Activated CD4-positive, alpha-beta T cell treated with anti-CD3 and anti-CD28 coated beads, Interleukin-10, Interleukin-2, amounts not matched to agents 100 ng/mL and 50 ng/mL, durations not matched to agents 16 hours and 8 hours (primary cell): Measurements from ENCODE around the gene UPF1.
A peak's percentile ranks its signal among the peaks of the same experiment; 100 is the strongest.
"Not testable (repeated sequence)": the region's sequence is repeated elsewhere in the genome, so short reads cannot be mapped to it uniquely, and the experiment has no call there.

ENCODE experiments used
- DNase-seq: peaks from one replicate; pipeline ENCODE4 v3.0.0-alpha.2; 2020

UPF1 gene

DNA sequence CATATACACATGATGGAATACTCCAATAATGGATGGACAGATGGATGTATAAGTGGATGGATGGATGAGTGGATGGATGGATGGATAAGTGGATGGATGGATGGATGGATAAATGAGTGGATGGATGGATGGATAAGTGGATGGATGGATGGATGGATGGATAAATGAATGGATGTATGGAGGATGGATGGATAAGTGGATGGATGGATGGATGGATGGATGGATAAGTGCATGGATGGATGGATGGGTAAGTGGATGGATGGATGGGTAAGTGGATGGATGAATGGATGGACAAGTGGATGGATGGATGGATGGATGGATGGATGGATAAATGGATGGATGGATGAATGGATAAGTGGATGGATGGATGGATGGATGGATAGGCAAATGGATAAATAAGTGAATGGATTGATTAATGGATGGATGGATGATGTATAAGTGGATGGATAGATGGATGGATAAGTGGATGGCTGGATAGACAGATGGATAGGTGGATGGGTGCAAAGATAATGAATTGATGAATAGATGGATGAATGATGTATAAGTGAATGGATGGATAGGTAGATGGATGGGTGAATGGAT is 32.3 kb upstream of the UPF1 start:
- DNase-seq, result no peak

DNA sequence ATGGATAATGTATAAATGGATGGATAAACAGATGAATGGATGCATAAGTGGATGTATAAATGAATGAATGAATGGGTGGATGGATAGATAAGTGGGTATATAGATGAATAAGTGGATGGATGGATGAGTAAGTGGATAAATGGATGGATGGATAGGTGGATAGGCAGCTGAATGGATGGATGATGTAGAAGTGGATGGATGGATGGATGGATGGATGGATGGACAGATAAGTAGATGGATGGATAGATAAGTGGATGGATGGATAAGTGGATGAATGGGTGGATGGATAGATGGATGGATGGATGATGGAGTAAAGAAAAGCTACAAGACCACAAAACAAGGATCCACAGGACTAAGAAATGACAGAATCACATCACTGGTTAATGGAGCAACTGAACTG is 31.7 kb upstream of the UPF1 start:
- DNase-seq, result no peak

DNA sequence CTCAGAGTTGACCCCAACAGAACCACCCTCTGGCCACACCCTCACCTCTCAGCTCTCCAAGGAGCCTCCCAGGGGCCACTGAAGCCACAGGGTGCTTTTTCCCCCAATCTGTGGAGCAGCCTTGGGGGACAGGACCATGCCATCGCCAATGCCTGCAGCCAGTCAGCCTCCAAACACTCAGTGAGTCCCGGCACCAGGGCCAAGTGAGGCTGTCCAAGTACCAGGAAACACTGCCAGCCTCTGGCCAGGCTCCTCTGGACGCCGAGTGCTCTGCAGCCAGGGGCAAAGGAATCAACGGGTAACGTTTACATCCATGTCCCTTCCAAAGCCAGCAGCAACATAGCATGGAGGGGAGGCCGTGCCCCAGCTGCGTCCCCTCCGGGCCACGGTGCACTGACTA is 31.1 kb upstream of the UPF1 start:
- DNase-seq, result no peak

DNA sequence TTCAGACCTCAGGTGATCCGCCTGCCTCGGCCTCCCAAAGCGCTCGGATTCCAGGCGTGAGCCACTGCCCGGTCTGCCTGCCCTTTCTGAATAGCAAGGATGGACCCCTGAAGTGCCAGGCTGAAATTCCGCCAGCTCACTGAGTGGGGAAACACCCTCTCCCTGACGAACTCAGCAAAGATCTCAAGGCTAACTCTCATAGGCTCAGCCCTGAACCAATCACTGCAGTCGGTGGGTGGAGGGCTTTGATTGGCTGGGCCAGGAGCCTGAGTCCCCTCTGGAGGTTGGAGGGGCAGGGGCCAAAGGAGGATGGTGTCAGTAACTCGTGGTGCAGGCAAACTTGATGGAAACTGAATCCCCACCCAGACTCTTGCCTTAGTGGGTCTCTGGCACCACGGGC is 29.4 kb upstream of the UPF1 start:
- no peak for DNase-seq

DNA sequence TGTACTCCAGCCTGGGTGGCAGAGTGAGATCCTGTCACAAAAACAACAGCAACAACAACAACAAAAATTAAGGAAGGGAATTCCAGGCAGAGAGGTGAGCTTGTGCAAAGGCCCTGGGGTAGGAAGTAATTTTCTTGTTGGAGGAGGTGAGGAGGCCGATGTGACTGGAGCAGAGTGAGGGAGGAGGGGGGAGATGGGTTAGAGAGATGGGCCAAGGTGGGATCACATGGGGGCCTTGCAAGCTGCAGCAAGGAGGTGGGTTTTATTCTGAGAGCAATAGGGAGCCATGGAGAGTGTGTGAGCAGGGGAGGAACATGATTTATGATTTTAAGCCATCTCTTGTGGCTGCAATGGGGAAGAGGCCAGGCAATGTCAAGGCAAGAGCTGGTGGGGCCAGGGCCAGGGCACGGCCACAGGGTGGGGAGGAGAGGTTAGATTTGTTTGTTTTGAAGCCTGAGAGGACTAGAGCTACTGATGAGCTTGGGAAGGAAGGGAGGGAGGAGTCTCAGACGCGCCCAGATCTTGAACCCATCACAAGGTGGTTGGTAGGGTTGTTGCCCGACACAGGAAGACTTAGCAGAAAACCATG is 28.1 kb upstream of the UPF1 start:
- no peak for DNase-seq

DNA sequence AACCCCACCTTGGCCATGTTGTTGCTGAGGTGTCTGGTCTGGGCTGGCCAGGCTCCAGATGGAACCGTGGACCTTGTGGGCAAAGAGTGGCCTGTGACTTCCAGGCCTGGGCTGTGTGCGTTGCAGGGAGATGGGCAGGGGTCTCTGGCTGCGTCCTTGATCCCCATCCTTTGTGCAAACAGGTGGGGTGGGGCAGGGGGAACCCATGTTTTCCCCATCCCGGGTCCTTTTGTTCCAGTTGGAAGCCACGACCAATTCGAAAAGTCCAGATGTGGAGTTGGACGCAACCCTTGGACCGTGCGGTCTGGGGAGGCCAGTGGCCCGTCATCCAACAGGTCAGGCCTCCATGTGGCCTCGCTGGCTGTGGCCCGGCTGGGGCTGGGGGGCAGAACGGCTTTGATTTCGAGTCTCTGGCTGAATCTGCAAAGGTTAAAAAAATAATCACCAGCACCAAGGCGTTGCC is 27.6 kb upstream of the UPF1 start:
- no peak for DNase-seq

DNA sequence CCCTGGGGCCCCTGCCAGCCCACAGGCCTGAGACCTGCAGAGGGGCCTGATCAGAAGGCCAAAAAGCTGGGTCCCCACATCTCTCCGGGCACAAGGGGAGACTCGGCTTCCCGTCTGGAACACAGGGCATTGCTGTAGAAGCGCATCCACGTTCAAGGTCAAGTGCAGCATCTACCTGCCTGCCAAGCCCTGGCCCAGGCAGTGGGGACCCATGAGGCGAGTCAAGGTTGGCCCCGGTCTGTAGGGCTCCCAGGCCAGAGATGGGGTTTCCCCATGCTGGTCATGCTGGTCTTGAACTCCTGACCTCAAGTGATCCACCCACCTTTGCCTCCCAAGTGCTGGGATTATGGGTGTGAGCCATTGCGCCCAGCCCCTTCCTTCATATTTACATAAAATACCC is 27.1 kb upstream of the UPF1 start:
- no peak for DNase-seq

DNA sequence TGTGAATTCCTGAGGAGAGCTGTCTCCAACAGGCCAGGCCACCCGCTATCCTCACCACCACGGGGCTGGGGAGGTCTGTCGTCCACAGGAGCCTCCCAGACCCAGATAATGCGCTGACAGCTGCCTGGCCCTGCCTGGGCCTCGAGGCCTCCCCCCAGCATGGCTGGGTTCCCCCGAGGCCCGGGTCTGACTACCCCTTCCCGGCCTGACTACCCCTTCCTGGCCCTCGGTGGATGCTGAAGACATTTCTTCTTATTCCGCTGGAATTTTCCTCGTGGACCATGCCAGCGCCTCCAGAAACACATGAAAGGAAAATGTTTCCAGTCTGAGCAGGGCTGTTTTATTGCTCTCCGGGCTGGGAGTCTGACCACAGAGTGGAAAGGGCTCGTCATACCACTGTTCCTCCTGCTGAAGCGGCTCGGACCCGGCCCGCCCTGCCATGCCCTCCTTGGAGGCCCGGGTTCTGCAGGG is 23.9 kb upstream of the UPF1 start:
- DNase-seq, result no peak

DNA sequence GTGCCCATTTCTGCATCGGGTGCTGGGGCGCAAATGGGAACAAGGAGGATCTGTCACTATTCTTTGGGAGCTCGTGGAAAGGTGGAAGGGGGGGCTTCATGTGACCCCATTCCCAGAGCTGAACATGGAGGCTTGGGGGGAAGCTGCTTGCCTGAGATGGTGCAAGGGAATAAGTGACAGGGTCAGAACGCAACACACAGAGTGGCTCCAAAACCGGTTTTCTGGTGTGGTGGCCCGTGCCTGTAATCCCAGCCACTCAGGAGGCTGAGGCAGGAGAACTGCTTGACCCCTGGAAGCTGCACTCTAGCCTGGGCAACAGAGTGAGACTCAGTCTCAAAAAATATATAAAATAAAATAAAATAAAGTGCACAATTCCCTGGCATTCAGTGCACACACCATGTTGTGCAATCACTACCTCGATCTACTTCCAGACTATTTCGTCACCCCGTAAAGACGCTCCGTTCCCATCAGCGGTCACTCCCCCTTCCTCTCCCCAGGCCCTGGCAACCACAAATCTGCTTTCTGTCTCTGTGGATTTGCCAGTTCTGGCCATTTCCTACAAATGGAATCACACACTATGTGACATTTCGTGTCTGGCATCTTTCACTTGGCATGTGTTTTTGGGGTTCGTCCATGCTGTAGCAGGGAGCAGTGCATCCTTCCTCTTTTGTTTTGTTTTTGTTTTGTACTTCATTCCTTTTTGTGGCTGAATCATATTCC is 22.4 kb upstream of the UPF1 start:
- no peak for DNase-seq

DNA sequence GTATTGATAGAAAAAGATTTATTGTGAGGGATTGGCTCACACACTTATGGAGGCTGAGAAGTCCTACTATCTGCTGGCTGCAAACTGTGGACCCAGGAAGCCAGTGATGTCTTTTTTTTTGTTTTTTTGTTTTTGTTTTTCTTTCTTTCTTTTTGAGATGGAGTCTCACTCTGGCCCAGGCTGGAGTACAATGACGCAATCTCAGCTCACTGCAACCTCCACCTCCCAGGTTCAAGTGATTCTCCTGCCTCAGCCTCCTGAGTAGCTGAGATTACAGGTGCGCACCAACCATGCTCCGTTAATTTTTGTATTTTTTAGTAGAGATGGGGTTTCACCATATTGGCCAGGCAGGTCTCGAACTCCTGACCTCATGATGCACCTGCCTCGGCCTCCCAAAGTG is 20.1 kb upstream of the UPF1 start:
- DNase-seq, result not testable (repeated sequence)

DNA sequence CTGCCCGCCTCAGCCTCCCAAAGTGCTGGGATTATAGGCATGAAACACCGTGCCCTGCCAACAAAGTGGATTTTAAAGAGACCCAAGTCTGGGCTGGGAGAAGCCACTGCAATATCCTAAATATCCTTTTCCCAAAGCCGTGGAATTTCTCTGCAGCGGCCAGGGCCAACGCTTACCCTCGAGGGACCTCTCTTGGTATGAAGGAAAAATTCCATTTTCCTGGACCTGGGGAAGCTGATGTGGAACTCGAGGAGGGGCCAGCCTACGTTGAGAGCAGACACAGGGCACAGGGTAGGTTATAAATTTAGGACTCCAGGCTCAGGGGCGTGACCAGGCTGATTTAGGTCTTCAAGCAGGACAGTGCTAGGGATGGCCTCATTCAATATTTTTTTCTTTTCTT is 17.7 kb upstream of the UPF1 start:
- DNase-seq, result no peak

DNA sequence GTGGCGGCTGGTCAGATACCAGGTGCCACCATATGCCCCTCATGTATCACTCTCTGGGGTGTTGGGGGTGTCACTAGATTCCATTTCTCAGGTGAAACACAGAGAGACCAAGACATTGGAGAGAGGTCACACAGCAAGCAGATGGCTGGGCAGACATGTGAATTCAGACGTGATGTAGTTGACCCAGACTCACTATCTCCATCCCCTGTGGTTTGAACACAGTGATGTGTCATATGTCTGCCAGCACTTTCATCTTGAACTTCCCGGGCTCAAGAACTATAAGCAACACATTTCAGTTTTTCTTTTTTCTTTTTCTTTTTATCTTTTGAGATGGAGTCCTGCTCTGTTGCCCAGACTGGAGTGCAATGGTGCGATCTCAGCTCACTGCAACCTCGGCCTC is 16.1 kb upstream of the UPF1 start:
- no peak for DNase-seq

DNA sequence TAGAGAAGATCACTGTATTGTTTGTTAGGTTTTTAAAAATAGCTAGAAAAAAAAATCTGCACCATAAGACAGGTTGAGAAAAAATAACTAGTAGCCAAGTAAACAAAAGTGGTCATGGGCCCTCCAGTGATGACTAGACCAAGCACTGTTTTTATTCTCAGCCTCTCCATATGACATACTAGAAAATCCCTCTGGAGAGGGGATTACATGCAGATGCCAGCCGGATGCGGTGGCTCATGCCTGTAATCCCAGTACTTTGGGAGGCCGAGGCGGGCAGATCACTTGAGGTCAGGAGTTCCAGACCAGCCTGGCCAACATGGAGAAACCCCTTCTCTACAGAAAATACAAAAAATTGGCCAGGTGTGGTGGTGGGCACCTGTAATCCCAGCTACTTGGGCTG is 15.1 kb upstream of the UPF1 start:
- DNase-seq, result not testable (repeated sequence)

DNA sequence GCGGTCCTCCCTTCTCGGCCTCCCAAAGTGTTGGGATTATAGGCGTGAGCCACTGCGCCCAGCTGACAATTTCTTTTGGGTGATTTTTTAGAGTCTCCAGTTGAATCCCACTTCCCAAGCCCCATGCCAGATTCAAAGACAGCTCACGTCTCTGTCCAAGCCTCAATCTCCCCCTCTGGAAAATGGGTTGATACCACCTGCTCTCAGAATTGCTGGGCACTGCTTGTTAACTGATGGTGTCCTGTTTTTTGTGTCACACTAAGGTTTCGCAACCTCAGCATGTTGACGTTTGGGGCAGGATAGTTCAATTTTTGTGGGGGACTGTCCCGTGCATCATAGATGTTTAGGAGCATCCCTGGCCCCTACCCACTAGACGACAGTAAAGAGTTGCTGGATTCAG is 14.2 kb upstream of the UPF1 start:
- no peak for DNase-seq

DNA sequence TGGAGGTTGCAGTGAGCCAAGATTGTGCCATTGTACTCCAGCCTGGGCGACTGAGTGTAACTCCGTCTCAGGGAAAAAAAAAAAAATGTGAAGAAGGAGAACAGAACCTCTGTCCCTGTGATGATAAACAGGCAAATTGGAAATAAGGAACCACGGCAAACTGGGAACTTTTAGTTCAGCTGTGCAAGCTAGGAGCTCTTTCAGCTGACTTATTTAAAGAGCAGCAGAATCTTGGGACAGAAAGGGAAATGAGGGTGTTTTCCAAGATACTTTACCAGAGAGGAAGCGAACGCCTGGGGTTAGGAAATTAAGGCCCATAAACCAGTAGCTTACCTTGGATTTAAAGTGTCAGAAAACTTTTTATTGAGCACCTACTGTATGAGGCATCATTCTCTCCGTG is 3.0 kb upstream of the UPF1 start:
- no peak for DNase-seq

DNA sequence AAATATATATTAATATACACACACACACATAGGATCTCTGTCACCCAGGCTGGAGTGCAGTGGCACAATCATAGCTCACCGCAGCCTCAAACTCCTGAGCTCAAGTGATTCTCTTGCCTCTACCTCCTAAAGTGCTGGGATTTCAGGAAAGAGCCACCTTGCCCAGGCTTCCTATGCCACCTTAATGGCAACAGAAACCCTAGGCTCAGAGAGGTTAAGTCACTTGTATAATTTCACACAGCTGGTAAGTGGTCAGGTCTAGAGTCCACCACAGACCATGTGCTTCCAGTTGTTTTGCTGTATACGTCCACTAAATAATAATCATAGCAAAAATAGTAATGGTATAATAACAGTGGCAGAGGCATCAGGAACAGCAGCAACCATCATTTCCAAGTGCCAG is 1.3 kb upstream of the UPF1 start:
- no peak for DNase-seq

DNA sequence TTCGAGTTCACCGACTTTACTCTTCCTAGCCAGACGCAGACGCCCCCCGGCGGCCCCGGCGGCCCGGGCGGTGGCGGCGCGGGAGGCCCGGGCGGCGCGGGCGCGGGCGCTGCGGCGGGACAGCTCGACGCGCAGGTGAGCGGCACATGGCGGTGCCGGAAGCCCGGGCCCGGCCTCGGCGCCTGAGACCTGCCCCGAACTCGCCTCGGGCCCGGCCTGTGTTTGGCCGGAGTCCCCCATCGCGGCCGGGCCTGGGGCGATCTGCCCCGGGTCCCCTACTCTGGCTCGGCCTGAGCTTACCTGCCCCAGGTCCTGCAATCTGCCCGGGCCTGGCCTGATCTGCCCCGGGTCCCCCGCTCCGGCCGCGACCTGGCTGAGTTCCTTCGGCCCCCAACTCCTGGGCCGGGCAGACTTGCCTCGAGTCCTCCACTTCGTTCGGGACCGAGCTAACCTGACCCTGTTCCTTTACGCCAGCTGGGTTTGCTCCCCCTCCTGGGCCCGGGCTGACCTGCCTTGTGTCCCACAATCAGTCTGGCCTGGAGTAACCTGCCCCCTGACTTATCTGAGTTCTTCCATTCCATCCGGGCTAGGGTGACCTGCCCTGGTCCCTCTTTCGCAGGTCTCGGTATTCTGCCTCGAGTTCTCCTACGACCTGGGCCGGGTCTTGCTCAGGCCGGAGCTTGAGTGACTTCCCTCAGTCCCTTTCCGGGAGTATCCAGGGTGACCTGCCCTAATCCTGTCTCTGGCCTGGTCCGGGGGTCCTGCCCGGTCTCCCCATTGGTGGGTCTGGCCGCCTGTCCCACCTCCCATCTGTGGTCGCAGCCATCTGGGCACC is 764 bp downstream of the UPF1 start:
- peak; percentile 41 for DNase-seq

DNA sequence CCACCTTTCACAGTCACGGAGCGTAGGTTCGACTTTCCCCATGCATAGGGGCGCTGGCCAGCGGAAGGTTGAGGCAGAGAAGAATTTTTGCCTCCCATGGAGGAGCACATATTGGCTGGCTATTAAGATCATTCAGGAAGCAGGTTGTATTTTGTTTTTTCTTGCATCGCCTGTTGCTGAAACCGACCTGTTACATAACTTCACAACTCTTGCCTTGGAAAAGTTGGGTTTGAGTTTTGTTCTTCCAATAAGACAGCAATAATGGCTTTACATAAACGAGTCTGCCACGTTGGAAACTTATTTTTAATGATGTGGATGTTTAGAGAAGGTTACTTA is 1.4 kb downstream of the UPF1 start:
- no peak for DNase-seq

DNA sequence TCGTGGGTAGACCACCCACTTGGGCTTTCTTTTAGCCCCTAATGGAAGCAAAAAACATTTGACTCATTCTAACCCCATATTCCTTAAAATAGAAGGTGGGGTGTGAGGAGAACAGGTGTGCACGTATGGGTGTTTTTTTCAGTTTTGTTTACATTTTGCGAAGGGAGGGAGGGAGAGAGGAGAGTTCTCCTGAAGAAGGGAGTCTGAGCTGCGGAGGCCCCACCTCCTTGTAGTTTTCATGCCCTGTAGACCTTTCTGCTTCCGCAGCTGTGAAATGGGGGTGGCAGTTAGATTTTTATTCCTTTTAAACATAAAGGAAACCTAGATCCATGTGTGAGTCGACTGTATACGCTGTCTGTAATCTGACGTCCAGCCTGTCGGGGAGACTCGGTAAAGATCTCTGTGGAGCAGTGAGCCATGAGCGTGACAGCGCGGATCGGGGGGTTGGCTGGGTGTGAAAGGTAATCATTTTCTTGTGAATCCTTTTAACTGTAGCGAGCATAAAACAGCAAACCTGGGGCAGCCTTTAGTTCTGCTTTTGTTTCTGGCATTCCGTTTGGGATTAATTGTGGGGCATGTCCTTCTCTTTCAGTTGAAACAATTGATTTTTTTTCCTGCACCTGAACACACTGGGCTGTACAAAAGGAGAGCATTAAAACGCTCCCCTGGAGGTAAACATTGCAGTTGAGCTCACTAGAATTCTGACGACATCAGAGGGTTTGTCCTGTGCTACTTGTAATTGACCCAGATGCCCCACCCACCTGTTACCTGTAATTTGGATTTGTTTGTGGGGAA is 2.3 kb downstream of the UPF1 start:
- DNase-seq, result no peak

DNA sequence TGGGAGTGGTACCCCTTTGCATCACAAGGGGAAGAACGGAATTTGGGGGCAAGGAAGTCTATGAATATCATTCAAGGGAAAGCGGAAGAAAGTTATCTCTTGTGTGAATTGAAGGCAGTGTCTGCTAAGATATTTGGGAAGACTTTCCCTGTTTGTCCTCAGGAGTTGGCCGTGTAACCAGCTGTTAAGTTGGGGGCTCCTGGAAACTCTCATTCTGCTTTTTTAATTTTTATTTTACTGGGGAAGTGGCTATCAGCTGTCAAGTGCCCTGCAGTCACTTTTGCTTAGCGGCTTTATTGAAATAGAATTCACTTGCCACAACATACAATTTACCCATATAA is 2.9 kb downstream of the UPF1 start:
- no peak for DNase-seq

DNA sequence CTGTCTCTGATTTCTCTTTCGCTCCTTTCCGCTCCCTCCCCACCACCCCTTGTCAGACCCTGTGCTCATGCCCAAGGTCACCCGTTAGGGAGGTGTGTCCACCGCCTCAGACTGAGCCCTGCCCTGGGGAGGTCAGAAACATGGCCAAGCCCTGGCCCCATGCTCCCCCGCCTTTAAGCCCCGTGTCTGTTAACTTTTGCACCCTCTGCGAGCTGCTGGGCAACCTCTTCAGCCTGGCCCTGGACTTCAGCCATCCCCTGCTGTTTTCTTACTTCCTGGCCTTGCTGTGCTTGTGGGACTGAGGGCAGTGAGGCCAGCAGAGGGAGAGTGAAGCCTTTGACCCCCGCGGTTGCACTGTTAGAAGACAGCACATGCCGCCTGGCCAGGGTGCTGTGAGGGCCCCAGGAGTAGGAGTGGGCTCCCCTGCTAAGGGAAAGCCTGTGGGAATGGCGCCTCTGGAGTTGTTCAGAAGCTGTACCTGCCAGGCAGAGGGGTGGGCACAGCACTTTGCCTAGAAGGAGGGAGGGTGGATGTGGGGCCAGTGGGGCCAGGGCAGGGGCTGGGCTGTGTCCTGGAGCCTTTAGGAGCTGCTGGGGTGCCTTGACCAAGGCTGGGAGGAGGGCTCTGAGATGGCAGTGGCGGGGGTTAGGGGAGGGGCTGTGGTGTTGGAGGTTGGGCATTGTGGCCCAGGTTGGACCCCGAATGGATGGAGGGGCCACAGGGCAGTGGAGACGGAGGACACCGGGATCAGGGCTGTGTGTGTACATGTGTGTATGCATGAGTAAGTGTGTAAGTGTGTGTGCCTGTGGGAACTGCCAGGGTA is 7.9 kb downstream of the UPF1 start:
- DNase-seq, result no peak
